Endothelial cell of umbilical vein (primary cell): ENCODE data around the gene OVCH2. TPM values are rescaled to one million over a fixed set of nuclear protein-coding genes. Genes with fewer than 3 reads are reported as not detected.

ENCODE experiments used
- BruUV-seq: library from RNA; stranded (reverse); fragments of 400-500 nt; replicated peaks from 2 replicates; lab custom pipeline; 2021; lab: Mats Ljungman, UMichigan
- CTCF ChIA-PET: fragments of 300-600, 350-600 bp; sonication (Branson Sonifier 250); formaldehyde crosslinking; loops from one replicate; lab custom pipeline; 2021; ENCODE audit warnings: antibody characterized with exemption, inconsistent platforms; lab: Charles Lee
- POLR2A ChIA-PET: fragments of 300-600, 350-600 bp; sonication (Branson Sonifier 250); formaldehyde crosslinking; loops from one replicate; lab custom pipeline; 2021; ENCODE audit warnings: antibody characterized with exemption, inconsistent platforms; lab: Charles Lee
- DNase-seq: peaks from one replicate; pipeline ENCODE4 v3.0.0-alpha.2; 2011; ENCODE audit warnings: low read depth, low spot score
- FAIRE-seq: peaks from 2 replicates; lab custom pipeline; 2011; peaks lifted over from hg19 to GRCh38; lab: Jason Lieb, UNC
- H2AFZ ChIP-seq: 2 replicates; pipeline ENCODE4 v1.6.0; 2012; ENCODE audit warnings: low read depth, low read length, control low read depth, inconsistent platforms
- H3K27ac ChIP-seq: 2 replicates; pipeline ENCODE4 v1.5.1; 2011; ENCODE audit warnings: low read depth, mild to moderate bottlenecking, control low read depth, low read length, moderate library complexity; ENCODE audit not compliant: insufficient read depth
- H3K27me3 ChIP-seq, 2 experiments: 2 replicates each; pipeline versions ENCODE4 v1.6.0 to v1.6.1; 2011; ENCODE audit warnings: low read length in 2 of 2, mixed read lengths in 1 of 2; ENCODE audit not compliant: control insufficient read depth in 2 of 2, insufficient read depth in 2 of 2
- H3K36me3 ChIP-seq, 2 experiments: 2 replicates in 1 of 2; 3 replicates in 1 of 2; pipeline ENCODE4 v1.5.1; 2011; ENCODE audit warnings: low read length in 2 of 2, mild to moderate bottlenecking in 1 of 2, moderate library complexity in 1 of 2; ENCODE audit not compliant: control insufficient read depth in 2 of 2, insufficient read depth in 2 of 2; ENCODE audit errors: extremely low read depth in 1 of 2
- H3K4me1 ChIP-seq: 3 replicates; pipeline ENCODE4 v1.5.1; 2011; ENCODE audit warnings: mild to moderate bottlenecking, low read length; ENCODE audit not compliant: control insufficient read depth, insufficient read depth; ENCODE audit errors: extremely low read depth
- H3K4me2 ChIP-seq: 2 replicates; pipeline ENCODE4 v1.6.1; 2011; ENCODE audit warnings: low read length, control low read depth, mixed read lengths; ENCODE audit not compliant: insufficient read depth
- H3K4me3 ChIP-seq, 3 experiments: fragments of 200-600 bp in 1 of 3; sonication (generic), shearing (Covaris generic) in 1 of 3; replicated peaks in 1 of 3; 2 replicates each; pipeline ENCODE4 v1.5.1; 2011 to 2016; ENCODE audit warnings: control low read depth in 3 of 3, low read length in 3 of 3, mild to moderate bottlenecking in 2 of 3, inconsistent platforms in 1 of 3, low read depth in 1 of 3, moderate library complexity in 1 of 3; ENCODE audit not compliant: insufficient read depth in 1 of 3
- H3K79me2 ChIP-seq: 2 replicates; pipeline ENCODE4 v1.6.0; 2012; ENCODE audit warnings: low read length, inconsistent platforms; ENCODE audit not compliant: control insufficient read depth, insufficient read depth
- H3K9ac ChIP-seq: replicated peaks from 2 replicates; pipeline ENCODE3; 2011; ENCODE audit warnings: low read length, control low read depth; ENCODE audit not compliant: insufficient read depth; ENCODE audit errors: extremely low read depth
- H3K9me1 ChIP-seq: replicated peaks from 3 replicates; pipeline ENCODE4 v1.6.0; 2011; ENCODE audit warnings: mild to moderate bottlenecking, low read length; ENCODE audit not compliant: control insufficient read depth, insufficient read depth; ENCODE audit errors: extremely low read depth
- H3K9me3 ChIP-seq: replicated peaks from 2 replicates; pipeline ENCODE4 v1.5.1; 2012; ENCODE audit warnings: low read length, inconsistent platforms; ENCODE audit not compliant: control insufficient read depth, insufficient read depth
- H4K20me1 ChIP-seq: replicated peaks from 2 replicates; pipeline ENCODE3; 2011; ENCODE audit warnings: mild to moderate bottlenecking, low read length; ENCODE audit not compliant: control insufficient read depth, insufficient read depth; ENCODE audit errors: extremely low read depth
- EZH2 ChIP-seq: IDR thresholded peaks from 2 replicates; pipeline ENCODE4 v1.6.1; 2012; ENCODE audit warnings: borderline replicate concordance, low read depth, mild to moderate bottlenecking, moderate library complexity, low read length, inconsistent platforms; ENCODE audit not compliant: severe bottlenecking
- FOS ChIP-seq: IDR thresholded peaks from 2 replicates; pipeline ENCODE4 v1.6.1; 2011; ENCODE audit warnings: mild to moderate bottlenecking, low read length, moderate library complexity, borderline replicate concordance; ENCODE audit not compliant: insufficient read depth
- GATA2 ChIP-seq: IDR thresholded peaks from 2 replicates; pipeline ENCODE4 v1.7.0; 2011; ENCODE audit warnings: low read depth, mild to moderate bottlenecking, moderate library complexity, mixed read lengths, low read length; ENCODE audit not compliant: insufficient read length, insufficient read depth
- JUN ChIP-seq: IDR thresholded peaks from 2 replicates; pipeline ENCODE4 v1.6.1; 2011; ENCODE audit warnings: borderline replicate concordance, low read depth; ENCODE audit not compliant: insufficient read length, insufficient read depth
- MYC ChIP-seq: IDR thresholded peaks from one replicate; pipeline ENCODE4 v1.6.1; 2011; ENCODE audit warnings: mild to moderate bottlenecking, low read depth, low read length
- POLR2A ChIP-seq: IDR thresholded peaks from 2 replicates; pipeline ENCODE4 v1.6.1; 2012; ENCODE audit warnings: low read depth, mild to moderate bottlenecking, control low read depth, low read length
- POLR2AphosphoS5 ChIP-seq: IDR thresholded peaks from 2 replicates; pipeline ENCODE4 v1.6.1; 2012; ENCODE audit warnings: low read depth, mild to moderate bottlenecking, control low read depth, low read length, moderate library complexity; ENCODE audit not compliant: insufficient read depth
- dilution Hi-C: fragments of 300-500 bp; cut with MboI; formaldehyde crosslinking; loops from one replicate; pipeline ENCODE4 v1.15.0; 2019; ENCODE audit warnings: low sequenced_read_pairs; ENCODE audit not compliant: extremely low pct_ligation_motif_present
- intact Hi-C: fragments of 100-400 bp; cut with micrococcal nuclease; formaldehyde crosslinking; loops from one replicate; pipeline ENCODE4 v1.10.0; 2022
- polyA plus RNA-seq, 4 experiments: library from polyadenylated mRNA; depleted of rRNA in 3 of 4; stranded (reverse) in 3 of 4; unstranded in 1 of 4; fragments of >200 nt; gene quantifications; 2 replicates each; pipeline versions ENCODE4 v1.2.1 to v1.2.3, GENCODE V29; 2011 to 2012; ENCODE audit warnings: missing spikeins in 1 of 4
- total RNA-seq: library from RNA; stranded (reverse); gene quantifications from 2 replicates; pipeline ENCODE4 v1.2.3, GENCODE V29; 2021
- TF ChIP-seq, protein P1 (sequence below), 2 donors: IDR thresholded peaks; 1 replicate in 1 of 2; 2 replicates in 1 of 2; pipeline ENCODE4 v1.5.1; 2011; ENCODE audit warnings: low read length in 2 of 2, mild to moderate bottlenecking in 2 of 2, moderate library complexity in 2 of 2, control low read depth in 1 of 2, inconsistent platforms in 1 of 2, low read depth in 1 of 2; ENCODE audit not compliant: insufficient read depth in 1 of 2; ENCODE audit errors: extremely low read depth in 1 of 2
- TF ChIP-seq, protein P2 (sequence below): IDR thresholded peaks from 2 replicates; pipeline ENCODE4 v1.6.1; 2011; ENCODE audit not compliant: insufficient read depth, insufficient read length

The OVCH2 gene
- total and polyA plus RNA-seq, 2 donors (not counting 3 experiments of a cell fraction or from before 2014, with no cell fraction given) = not detected

DNA sequence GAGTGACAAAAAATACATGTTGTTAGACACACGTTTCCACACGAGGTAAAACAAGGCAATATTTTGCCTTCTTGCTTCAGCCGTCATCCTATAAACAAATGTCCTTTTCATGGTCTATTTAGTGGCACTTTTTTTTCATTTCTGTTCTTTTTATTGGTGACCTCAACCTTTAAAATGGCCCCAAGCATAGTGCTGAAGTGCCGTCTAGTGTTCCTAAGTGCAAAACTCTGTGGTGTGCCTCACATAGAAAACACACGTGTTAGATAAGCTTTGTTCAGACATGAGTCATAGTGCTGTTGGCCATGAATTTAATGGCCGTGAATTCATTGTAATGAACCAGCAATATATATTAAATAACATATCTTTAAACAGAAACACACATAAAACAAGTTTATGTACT, 15.6 kb downstream of the OVCH2 start:
- H3K4me2 ChIP-seq = no peak overlapping the region
- no peaks in the 10 kb centered on the region for H3K79me2 ChIP-seq
- no peaks in the 10 kb centered on the region for H4K20me1 ChIP-seq
- H3K36me3 ChIP-seq = no peaks in the 10 kb centered on the region
- H3K27ac ChIP-seq = no peak overlapping the region
- BruUV-seq = no TSS peak
- FAIRE-seq (no peak), DNase-seq (no peak)
- CTCF ChIA-PET = interaction anchor here (1.1 to 3.6 kb wide), 4 partner anchors 9 to 593 kb away, joined by 5 to 22 read pairs (median 12); no protein-coding TSS in a partner anchor
- dilution Hi-C loops (no loop called here), intact Hi-C loops (loop anchor here (1.0 to 10.0 kb wide), 4 partner anchors 246 to 404 kb away; no protein-coding TSS in a partner anchor)
- peaks cover 47 to 51% of the 10 kb centered on the region in 2 experiments for H3K27me3 ChIP-seq
- H2AFZ ChIP-seq = no peak overlapping the region
- H3K9ac ChIP-seq = no peak overlapping the region
- POLR2A ChIA-PET = no interaction called here
- H3K4me3 ChIP-seq = no peak overlapping the region
- H3K9me3 ChIP-seq = no peaks in the 10 kb centered on the region
- H3K9me1 ChIP-seq = no peaks in the 10 kb centered on the region
- TF ChIP-seq FOS (no peak), GATA2 (no peak), JUN (no peak), EZH2 (no peak), POLR2AphosphoS5 (no peak), MYC (no peak), POLR2A (no peak)
- TF ChIP-seq, protein P1, sequence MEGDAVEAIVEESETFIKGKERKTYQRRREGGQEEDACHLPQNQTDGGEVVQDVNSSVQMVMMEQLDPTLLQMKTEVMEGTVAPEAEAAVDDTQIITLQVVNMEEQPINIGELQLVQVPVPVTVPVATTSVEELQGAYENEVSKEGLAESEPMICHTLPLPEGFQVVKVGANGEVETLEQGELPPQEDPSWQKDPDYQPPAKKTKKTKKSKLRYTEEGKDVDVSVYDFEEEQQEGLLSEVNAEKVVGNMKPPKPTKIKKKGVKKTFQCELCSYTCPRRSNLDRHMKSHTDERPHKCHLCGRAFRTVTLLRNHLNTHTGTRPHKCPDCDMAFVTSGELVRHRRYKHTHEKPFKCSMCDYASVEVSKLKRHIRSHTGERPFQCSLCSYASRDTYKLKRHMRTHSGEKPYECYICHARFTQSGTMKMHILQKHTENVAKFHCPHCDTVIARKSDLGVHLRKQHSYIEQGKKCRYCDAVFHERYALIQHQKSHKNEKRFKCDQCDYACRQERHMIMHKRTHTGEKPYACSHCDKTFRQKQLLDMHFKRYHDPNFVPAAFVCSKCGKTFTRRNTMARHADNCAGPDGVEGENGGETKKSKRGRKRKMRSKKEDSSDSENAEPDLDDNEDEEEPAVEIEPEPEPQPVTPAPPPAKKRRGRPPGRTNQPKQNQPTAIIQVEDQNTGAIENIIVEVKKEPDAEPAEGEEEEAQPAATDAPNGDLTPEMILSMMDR (IDR thresholded peaks at IDR 0.05; ENCODE audit: extremely low read depth in 1 of 2, insufficient read depth in 1 of 2, low read depth in 1 of 2, low read length in 2 of 2) = no peak
- TF ChIP-seq, protein P2, sequence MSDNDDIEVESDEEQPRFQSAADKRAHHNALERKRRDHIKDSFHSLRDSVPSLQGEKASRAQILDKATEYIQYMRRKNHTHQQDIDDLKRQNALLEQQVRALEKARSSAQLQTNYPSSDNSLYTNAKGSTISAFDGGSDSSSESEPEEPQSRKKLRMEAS = no peak
- no peaks in the 10 kb centered on the region for H3K4me1 ChIP-seq
